Measurements from ENCODE around the gene CHCHD6.

DNA sequence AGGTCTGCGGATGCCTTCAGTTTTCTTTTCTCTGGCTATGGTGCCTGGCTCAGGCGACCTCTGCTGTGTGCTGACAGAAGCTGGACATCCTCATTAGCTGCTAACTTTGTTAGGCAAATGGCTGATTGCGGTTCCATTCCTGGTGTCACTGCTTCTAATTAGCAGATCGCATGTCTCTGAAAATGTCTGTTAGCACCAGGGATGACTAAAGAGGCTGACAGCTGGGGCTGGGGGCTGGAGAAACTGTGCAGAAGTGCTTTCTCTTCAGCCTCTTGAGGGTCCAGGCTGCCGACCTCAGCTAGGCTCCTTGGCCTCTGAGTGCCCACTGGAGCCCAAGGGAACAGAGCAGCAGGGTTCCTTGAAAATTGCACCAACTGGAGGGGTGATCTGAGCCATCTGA lies 39.3 kb downstream of the CHCHD6 start:
- no peak for TF ChIP-seq POLR2A (IDR thresholded peaks at IDR 0.05)
- TF ChIP-seq, protein P1, sequence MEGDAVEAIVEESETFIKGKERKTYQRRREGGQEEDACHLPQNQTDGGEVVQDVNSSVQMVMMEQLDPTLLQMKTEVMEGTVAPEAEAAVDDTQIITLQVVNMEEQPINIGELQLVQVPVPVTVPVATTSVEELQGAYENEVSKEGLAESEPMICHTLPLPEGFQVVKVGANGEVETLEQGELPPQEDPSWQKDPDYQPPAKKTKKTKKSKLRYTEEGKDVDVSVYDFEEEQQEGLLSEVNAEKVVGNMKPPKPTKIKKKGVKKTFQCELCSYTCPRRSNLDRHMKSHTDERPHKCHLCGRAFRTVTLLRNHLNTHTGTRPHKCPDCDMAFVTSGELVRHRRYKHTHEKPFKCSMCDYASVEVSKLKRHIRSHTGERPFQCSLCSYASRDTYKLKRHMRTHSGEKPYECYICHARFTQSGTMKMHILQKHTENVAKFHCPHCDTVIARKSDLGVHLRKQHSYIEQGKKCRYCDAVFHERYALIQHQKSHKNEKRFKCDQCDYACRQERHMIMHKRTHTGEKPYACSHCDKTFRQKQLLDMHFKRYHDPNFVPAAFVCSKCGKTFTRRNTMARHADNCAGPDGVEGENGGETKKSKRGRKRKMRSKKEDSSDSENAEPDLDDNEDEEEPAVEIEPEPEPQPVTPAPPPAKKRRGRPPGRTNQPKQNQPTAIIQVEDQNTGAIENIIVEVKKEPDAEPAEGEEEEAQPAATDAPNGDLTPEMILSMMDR (IDR thresholded peaks at IDR 0.05): no peak
